NCI-H82 treated with DMSO at 0.1 percent for 48 hours (cell line): ENCODE results near the gene ZNF732.
"Not testable (repeated sequence)": the region's sequence is repeated elsewhere in the genome, so short reads cannot be mapped to it uniquely, and the experiment has no call there.

Experiments used
- DNase-seq: peaks from one replicate; lab custom pipeline; 2025; ENCODE audit not compliant: unreplicated experiment; lab: John Stamatoyannopoulos, UW

The ZNF732 gene

GRCh38 chr4:304969-305680 is at the start of gene ZNF732:
Gene ZNF732, minus strand, starts transcription at chr4:305474. Its CDS starts 164 bp downstream, at chr4:305310.
- DNase-seq = no peak

GRCh38 chr4:340011-340410 is 34.7 kb upstream of the ZNF732 start:
- DNase-seq = no peak

- DNase-seq = no peak
Observed at GRCh38 chr4:338759-339097, 33.5 kb upstream of the ZNF732 start.

- DNase-seq = no peak
Observed at GRCh38 chr4:337932-338758, 32.9 kb upstream of the ZNF732 start.

GRCh38 chr4:337143-337931 is 32.1 kb upstream of the ZNF732 start, which contains the start of gene ZNF141:
Gene ZNF141, plus strand, starts transcription at chr4:337814. Its CDS starts 170 bp downstream, at chr4:337984.
- peak; percentile 56 for DNase-seq

- no peak for DNase-seq
Observed at GRCh38 chr4:336893-337142, 31.5 kb upstream of the ZNF732 start.

GRCh38 chr4:336099-336892 is 31.0 kb upstream of the ZNF732 start:
- DNase-seq = no peak

GRCh38 chr4:335515-335914 is 30.2 kb upstream of the ZNF732 start:
- no peak for DNase-seq

GRCh38 chr4:328729-329128 is 23.5 kb upstream of the ZNF732 start:
- no peak for DNase-seq

- no peak for DNase-seq
Observed at GRCh38 chr4:314296-314903, 9.1 kb upstream of the ZNF732 start.

- no peak for DNase-seq
Observed at GRCh38 chr4:309807-310206, 4.5 kb upstream of the ZNF732 start.

GRCh38 chr4:306551-306961 is 1.3 kb upstream of the ZNF732 start:
- DNase-seq = no peak

GRCh38 chr4:304516-304915 is 758 bp downstream of the ZNF732 start:
- not testable (repeated sequence) for DNase-seq

GRCh38 chr4:302381-302780 is 2.9 kb downstream of the ZNF732 start:
- DNase-seq = no peak

- DNase-seq = no peak
Observed at GRCh38 chr4:294732-295131, 10.5 kb downstream of the ZNF732 start.

- DNase-seq = no peak
Observed at GRCh38 chr4:288891-289290, 16.4 kb downstream of the ZNF732 start.

- DNase-seq = no peak
Observed at GRCh38 chr4:273309-274017, 31.8 kb downstream of the ZNF732 start.

- no peak for DNase-seq
Observed at GRCh38 chr4:271492-272103, 33.7 kb downstream of the ZNF732 start.

- DNase-seq = not testable (repeated sequence)
Observed at GRCh38 chr4:259240-259639, 46.0 kb downstream of the ZNF732 start.

- DNase-seq = no peak
Observed at GRCh38 chr4:256492-256891, 48.8 kb downstream of the ZNF732 start.
